ENCODE measurements around the gene SPSB4.
A peak's percentile ranks its signal among the peaks of the same experiment; 100 is the strongest.
"Not testable (repeated sequence)": the region's sequence is repeated elsewhere in the genome, so short reads cannot be mapped to it uniquely, and the experiment has no call there.

SPSB4 gene

GRCh38 chr3:141096981-141097380 is 45.8 kb downstream of the SPSB4 start:
- no peak for DNase-seq

DNA sequence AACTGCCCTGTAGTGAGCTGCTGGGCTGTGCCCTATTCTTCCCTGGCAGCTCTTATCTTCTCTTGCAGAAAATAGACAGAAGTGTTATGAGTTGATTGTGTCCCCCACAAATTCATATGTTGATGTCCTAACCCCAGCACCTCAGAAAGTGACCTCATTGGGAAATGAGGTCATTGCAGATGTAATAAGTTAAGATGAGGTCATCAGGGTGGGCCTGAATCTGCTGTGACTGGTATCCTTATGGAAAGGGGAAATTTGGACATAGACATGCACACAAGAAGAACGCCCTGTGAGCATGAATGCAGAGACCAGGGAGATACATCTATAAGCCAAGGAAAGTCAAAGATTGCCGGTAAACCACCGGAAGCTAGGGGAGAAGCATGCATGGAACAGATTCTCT is 49.0 kb downstream of the SPSB4 start:
- DNase-seq: no peak

GRCh38 chr3:141100531-141101320 is 49.6 kb downstream of the SPSB4 start:
- no peak for DNase-seq

DNA sequence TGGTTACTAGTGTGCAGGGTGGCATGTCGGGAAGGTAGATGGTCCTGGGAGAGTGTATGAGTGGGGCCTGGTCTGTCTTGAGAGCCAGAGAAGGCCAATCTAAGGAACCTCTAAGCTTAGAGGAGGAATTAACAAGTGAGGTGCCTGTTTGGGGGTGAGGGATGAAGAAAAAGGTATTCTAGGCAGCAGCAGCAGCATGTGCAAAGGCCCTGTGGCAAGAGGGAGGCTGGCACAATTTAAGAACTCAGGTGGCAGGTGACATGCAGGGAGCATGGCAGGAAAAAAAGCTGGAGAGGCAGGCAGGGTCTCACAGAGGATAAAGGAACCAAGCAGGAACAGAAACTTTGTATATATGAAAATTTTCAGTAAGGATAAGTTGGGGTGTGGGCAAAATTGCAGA is 51.2 kb downstream of the SPSB4 start:
- no peak for DNase-seq

- no peak for DNase-seq
Measured at GRCh38 chr3:141103067-141103466, 51.9 kb downstream of the SPSB4 start.

DNA sequence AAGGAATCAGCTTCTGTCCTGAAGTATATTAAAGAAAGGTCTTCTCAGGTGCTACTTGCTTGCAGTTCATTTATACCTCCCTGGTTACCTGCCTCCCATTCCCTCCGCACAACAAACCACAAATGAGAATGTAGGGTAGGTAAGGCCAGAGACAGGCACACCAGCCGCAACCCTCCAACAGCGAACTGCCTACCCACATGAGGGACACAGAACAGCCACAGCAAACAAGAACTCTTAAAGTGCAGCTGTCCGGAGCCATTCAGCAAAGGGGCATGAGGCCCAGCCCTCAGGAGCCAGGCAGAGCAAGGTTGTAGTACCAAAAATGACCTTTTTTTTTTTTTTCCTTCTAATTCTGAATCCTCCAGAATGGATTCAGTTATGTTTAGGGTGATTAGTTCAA is 52.4 kb downstream of the SPSB4 start:
- no peak for DNase-seq

- no peak for DNase-seq
Measured at GRCh38 chr3:141104151-141104821, 53.1 kb downstream of the SPSB4 start.

GRCh38 chr3:141105828-141106628 is 54.9 kb downstream of the SPSB4 start:
- peak; percentile 83 for DNase-seq

GRCh38 chr3:141106842-141107241 is 55.7 kb downstream of the SPSB4 start:
- no peak for DNase-seq

GRCh38 chr3:141108039-141108438 is 56.9 kb downstream of the SPSB4 start:
- DNase-seq: no peak

DNA sequence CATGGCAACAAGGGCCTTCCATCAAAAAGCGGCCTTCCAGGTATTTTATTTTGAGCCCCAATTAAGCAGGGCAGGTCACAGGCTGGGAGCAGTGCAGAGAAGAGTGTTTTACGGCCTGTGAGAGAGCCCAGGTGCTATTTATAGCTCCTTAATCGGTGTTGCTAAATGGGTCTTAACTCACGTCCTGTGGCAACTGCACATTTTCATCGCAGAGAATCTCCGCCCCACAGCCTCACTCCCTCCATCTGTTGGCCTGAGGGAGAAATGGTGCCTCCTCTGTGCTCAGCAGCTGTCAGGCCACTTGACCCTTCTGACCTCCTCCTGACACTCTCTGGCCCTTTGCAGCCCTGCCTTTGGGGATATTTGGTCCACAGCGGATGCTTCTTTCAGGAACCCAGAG is 58.6 kb downstream of the SPSB4 start:
- no peak for DNase-seq

GRCh38 chr3:141110322-141110721 is 59.2 kb downstream of the SPSB4 start:
- no peak for DNase-seq

DNA sequence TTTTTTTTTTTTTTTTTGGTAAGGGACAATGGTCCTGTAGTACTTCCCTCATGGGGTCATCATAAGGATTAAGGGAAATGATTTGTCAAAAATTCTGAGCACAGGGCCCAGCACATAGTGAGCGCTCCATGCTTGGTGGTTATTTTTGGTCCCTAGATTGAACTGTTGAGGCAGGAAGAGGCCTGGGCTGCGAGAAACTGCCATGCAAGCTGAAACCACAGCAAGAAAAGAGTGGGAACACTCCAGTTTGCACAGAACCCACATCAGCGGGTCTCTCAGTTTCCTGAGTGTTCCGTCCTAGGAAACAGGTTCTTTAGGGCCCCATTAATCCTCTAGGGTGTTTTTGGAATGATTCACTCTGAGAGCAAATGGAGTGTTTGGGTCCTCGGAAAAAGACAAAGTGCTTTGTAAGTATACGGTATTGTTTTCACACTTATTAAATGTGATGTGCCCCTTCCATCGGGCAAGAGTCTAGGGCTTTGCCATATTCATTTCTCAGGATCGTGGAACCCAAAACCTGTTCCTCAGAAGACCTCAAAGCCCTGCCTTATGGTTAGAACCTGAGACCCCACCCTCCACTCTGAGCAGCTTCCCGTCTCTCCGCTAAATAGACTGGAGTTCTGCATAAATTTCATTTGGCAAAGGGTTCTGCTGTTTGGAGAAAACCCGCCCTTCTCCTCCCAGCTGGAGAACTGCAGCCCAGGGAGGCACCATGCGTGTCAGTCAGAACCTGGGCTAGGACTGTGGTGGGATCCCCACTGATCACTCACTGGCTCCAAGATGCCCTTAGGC is 60.4 kb downstream of the SPSB4 start:
- DNase-seq: no peak

DNA sequence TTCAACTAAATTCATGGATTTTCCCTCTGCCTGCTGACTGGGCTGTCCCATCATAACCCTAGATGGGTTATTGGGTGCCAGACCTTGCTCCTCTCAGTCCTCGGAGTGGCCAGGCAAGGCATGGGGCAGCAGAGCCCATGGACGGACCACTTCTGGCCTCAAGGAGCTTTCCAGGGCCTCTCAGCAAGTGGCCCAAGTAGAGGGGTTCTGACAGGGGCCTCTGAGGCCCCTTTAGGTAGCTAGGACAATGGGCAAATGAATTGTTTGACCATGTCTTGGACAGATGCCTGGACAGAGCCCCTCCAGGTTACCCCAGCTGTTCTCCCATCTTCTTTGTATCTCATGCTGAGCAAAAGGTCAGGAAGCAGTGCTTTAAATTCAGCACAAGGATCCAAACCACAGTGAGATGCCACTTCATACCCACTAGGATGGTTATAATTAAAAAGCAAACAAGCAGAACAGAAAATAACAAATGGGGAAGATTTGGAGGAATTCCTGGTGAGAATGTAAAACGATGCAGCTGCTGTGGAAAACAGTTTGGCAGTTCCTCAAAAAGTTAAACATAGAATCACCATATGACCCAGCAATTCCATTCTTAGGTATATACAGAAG is 61.6 kb downstream of the SPSB4 start:
- DNase-seq: no peak

DNA sequence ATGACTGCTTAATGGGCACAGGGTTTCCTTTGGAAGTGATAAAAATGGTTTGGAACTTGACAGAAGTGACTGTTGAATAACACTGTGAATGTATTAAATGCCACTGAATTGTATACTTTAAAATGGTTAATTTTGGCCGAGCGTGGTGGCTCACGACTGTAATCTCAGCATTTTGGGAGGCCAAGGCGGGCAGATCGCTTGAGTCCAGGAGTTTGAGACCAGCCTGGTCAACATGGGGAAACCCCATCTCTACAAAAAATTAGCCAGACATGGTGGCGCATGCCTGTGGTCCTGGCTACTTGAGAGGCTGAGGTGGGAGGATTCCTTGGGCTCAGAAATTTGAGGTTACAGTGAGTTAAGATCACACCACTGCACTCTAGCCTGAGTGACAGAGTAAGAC is 62.5 kb downstream of the SPSB4 start:
- not testable (repeated sequence) for DNase-seq

GRCh38 chr3:141114179-141114745 is 63.1 kb downstream of the SPSB4 start:
- DNase-seq: no peak

- DNase-seq: no peak
Measured at GRCh38 chr3:141114816-141115460, 63.8 kb downstream of the SPSB4 start.

DNA sequence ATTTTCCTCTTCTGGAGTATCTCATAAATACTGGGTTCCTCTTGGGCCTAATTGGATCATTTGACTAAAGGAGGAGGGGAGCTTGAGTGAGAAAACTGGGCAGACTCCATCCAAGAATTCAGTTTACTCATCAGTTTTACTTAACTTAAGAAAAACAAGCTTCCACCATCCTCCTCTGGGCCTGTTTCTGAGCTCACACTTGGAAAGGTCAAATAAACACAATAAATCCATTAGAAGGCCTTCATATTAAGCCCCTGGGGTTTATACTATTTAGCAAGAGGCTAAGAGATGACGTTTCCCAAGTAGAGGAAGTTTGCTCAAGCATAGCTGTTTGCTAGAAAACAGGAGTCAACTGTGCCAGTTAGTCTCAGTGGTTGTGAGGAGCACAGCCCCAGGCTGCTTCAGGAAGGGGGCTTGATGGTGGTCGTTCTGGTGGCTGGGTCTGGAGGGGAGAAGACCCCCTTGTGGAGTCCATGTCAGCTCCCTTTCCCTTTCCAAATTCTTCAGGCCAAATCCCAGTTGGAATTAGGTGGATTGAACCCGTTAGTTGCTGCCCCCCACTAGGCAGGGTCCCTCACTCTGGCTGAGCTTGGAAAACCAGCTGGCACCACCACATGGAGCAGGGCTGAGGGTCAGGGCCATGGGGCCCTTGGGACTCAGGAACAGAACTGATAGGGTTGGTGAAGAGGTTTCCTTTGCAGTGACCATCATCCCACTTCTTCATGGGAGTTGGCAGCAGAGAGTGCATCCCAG is 64.8 kb downstream of the SPSB4 start:
- no peak for DNase-seq

GRCh38 chr3:141116721-141117120 is 65.6 kb downstream of the SPSB4 start:
- DNase-seq: no peak

DNA sequence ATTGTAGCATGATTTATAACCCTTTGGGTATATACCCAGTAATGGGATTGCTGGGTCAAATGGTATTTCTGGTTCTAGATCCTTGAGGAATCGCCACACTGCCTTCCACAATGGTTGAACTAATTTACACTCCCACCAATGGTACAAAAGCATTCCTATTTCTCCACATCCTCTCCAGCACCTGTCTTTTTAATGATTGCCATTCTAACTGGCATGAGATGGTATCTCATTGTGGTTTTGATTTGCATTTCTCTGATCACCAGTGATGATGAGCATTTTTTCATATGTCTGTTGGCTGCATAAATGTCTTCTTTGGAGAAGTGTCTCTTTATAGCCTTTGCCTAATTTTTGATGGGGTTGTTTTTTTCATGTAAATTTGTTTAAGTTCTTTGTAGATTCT is 66.8 kb downstream of the SPSB4 start:
- DNase-seq: not testable (repeated sequence)
